Transverse colon (tissue), 4 donors: ENCODE measurements around the gene RNF114. TPM values are rescaled to one million over a fixed set of nuclear protein-coding genes. Genes with fewer than 3 reads are reported as not detected.

Source experiments
- DNase-seq: peaks from one replicate; pipeline ENCODE4 v3.0.0-alpha.2; 2019
- H3K27ac ChIP-seq, 4 donors: fragments of 200-600 bp; sonication (generic); 2 replicates each; pipeline ENCODE4 v1.5.1; 2016 to 2018; ENCODE audit warnings: inconsistent platforms in 4 of 4
- H3K27me3 ChIP-seq: fragments of 200-600 bp; sonication (generic); 2 replicates; pipeline ENCODE4 v1.5.1; 2017; ENCODE audit warnings: inconsistent platforms
- H3K36me3 ChIP-seq, 4 donors: fragments of 200-600 bp; sonication (generic); 2 replicates each; pipeline ENCODE4 v1.5.1; 2017 to 2019; ENCODE audit warnings: inconsistent platforms in 4 of 4
- H3K4me1 ChIP-seq, 4 donors: fragments of 200-600 bp; sonication (generic); 2 replicates each; pipeline ENCODE4 v1.5.1; 2017 to 2020; ENCODE audit warnings: inconsistent platforms in 4 of 4
- H3K4me3 ChIP-seq, 4 donors: fragments of 200-600 bp; sonication (generic); 1 replicate in 1 of 4; 2 replicates in 3 of 4; pipeline versions ENCODE4 v1.5.1 to v1.6.1; 2017 to 2019; ENCODE audit warnings: inconsistent platforms in 4 of 4
- H3K9me3 ChIP-seq, 2 donors: fragments of 200-600 bp; sonication (generic); 2 replicates each; pipeline ENCODE4 v1.5.1; 2017 to 2019; ENCODE audit warnings: inconsistent platforms in 2 of 2
- CTCF ChIP-seq, 5 experiments: fragments of 200-600 bp in 3 of 5; fragments of 450-650 bp in 2 of 5; sonication (generic) in 3 of 5; IDR thresholded peaks; 1 replicate in 2 of 5; 2 replicates in 3 of 5; pipeline ENCODE4 v1.5.1; 2016 to 2017; ENCODE audit warnings: antibody characterized with exemption in 5 of 5, inconsistent platforms in 3 of 5, mild to moderate bottlenecking in 2 of 5, moderate library complexity in 1 of 5
- EP300 ChIP-seq: sonication (generic); formaldehyde crosslinking; IDR thresholded peaks from one replicate; pipeline ENCODE4 v1.6.1; 2017; ENCODE audit warnings: antibody characterized with exemption, low read depth
- POLR2A ChIP-seq: fragments of 450-650 bp; IDR thresholded peaks from one replicate; pipeline ENCODE4 v1.6.1; 2016; ENCODE audit warnings: antibody characterized with exemption, mild to moderate bottlenecking, moderate library complexity
- POLR2AphosphoS5 ChIP-seq, 3 donors: sonication (generic); formaldehyde crosslinking; IDR thresholded peaks; one replicate each; pipeline ENCODE4 v1.6.1; 2016; ENCODE audit warnings: antibody characterized with exemption in 3 of 3
- WGBS, 2 donors: methylation state at CpG; one replicate each; pipeline ENCODE4 v1.1.5; 2018; ENCODE audit warnings: low coverage in 1 of 2; 5-methylcytosine and 5-hydroxymethylcytosine counted together
- in situ Hi-C, 4 donors: fragments of 200-750 bp; cut with MboI; loops; one replicate each; pipeline versions ENCODE4 v1.15.0 to v1.15.1; 2017; ENCODE audit warnings: low sequenced_read_pairs in 3 of 4, low pct_ligation_motif_present in 1 of 4, low pct_unique_long_range_greater_than_20kb in 1 of 4
- intact Hi-C: fragments of 100-400 bp; cut with DNase I; formaldehyde crosslinking; loops from one replicate; pipeline ENCODE4 v1.15.1; 2023; ENCODE audit warnings: low total_unique reads
- total RNA-seq, 4 donors: library from RNA; depleted of rRNA; stranded (reverse); fragments of >200 nt; gene quantifications; one replicate each; pipeline ENCODE4 v1.1.0, GENCODE V29; 2016

Gene RNF114
- total RNA-seq, 4 donors from 2014 or later, result 108 to 271 (median 217) TPM

GRCh38 chr20:49985157-49985556, 49.0 kb downstream of the RNF114 start:
- H3K9me3 ChIP-seq, result no peaks in the 10 kb centered on the region
- WGBS, 2 donors, result 73 to 76% methylated on average over 3 to 6 of the region's 6 CpGs
- H3K4me3 ChIP-seq, result peak overlapping the region in 1 of 4 donors; percentile 23
- H3K27ac ChIP-seq, result no peak overlapping the region
- no peak for DNase-seq
- peaks cover 10% of the 10 kb centered on the region for H3K27me3 ChIP-seq
- H3K4me1 ChIP-seq, result peaks cover 16 to 61% (median 26%) of the 10 kb centered on the region in 4 donors
- intact Hi-C loops, result no loop called here
- no peak for TF ChIP-seq CTCF (IDR thresholded peaks at IDR 0.05)
- no peak for TF ChIP-seq POLR2A
- no peak for TF ChIP-seq EP300
- no peak for TF ChIP-seq POLR2AphosphoS5 (IDR thresholded peaks at IDR 0.05)
- in situ Hi-C loops, result no loop called here
- no peaks in the 10 kb centered on the region for H3K36me3 ChIP-seq

- Histone ChIP-seq H3K4me1 (peaks cover 16 to 65% (median 30%) of the 10 kb centered on the region in 4 donors), H3K9me3 (no peaks in the 10 kb centered on the region), H3K4me3 (no peak overlapping the region), H3K36me3 (no peaks in the 10 kb centered on the region), H3K27ac (no peak overlapping the region), H3K27me3 (peaks cover 6% of the 10 kb centered on the region)
- TF ChIP-seq POLR2A (no peak), CTCF (IDR thresholded peaks at IDR 0.05) (no peak), EP300 (no peak), POLR2AphosphoS5 (IDR thresholded peaks at IDR 0.05) (no peak)
- intact Hi-C loops, result no loop called here
- DNase-seq, result no peak
- in situ Hi-C loops, result no loop called here
- 80% methylated on average over 13 of the region's 13 CpGs; no CpG with 5 or more reads in 1 of the 2 donors for WGBS, 2 donors
Observed at GRCh38 chr20:49985617-49986016, 49.4 kb downstream of the RNF114 start.

- no peaks in the 10 kb centered on the region for H3K9me3 ChIP-seq
- H3K27me3 ChIP-seq, result peaks cover 6% of the 10 kb centered on the region
- no peak for DNase-seq
- no peak overlapping the region for H3K27ac ChIP-seq
- WGBS, 2 donors, result 88% methylated on average over 4 of the region's 4 CpGs; no CpG with 5 or more reads in 1 of the 2 donors
- in situ Hi-C loops, result no loop called here
- TF ChIP-seq POLR2A (no peak), EP300 (no peak), POLR2AphosphoS5 (IDR thresholded peaks at IDR 0.05) (no peak), CTCF (IDR thresholded peaks at IDR 0.05) (no peak)
- H3K4me3 ChIP-seq, result no peak overlapping the region
- peaks cover 16 to 65% (median 31%) of the 10 kb centered on the region in 4 donors for H3K4me1 ChIP-seq
- H3K36me3 ChIP-seq, result no peaks in the 10 kb centered on the region
- intact Hi-C loops, result no loop called here
Observed at GRCh38 chr20:49986049-49986448, 49.9 kb downstream of the RNF114 start.

GRCh38 chr20:49987015-49987867, 51.0 kb downstream of the RNF114 start:
- H3K4me1 ChIP-seq, result peaks cover 13 to 59% (median 26%) of the 10 kb centered on the region in 4 donors
- H3K4me3 ChIP-seq, result no peak overlapping the region
- TF ChIP-seq POLR2AphosphoS5 (IDR thresholded peaks at IDR 0.05) (no peak), POLR2A (no peak), EP300 (no peak), CTCF (IDR thresholded peaks at IDR 0.05) (no peak)
- no peaks in the 10 kb centered on the region for H3K9me3 ChIP-seq
- H3K36me3 ChIP-seq, result no peaks in the 10 kb centered on the region
- 84% methylated on average over 15 of the region's 15 CpGs; no CpG with 5 or more reads in 1 of the 2 donors for WGBS, 2 donors
- DNase-seq, result no peak
- intact Hi-C loops, result no loop called here
- H3K27me3 ChIP-seq, result no peaks in the 10 kb centered on the region
- H3K27ac ChIP-seq, result peak overlapping the region in 2 of 4 donors; percentile 25 to 79
- in situ Hi-C loops, result no loop called here
